ENCODE data around the gene STX16.
"Not testable (repeated sequence)": the region's sequence is repeated elsewhere in the genome, so short reads cannot be mapped to it uniquely, and the experiment has no call there.

Gene STX16

DNA sequence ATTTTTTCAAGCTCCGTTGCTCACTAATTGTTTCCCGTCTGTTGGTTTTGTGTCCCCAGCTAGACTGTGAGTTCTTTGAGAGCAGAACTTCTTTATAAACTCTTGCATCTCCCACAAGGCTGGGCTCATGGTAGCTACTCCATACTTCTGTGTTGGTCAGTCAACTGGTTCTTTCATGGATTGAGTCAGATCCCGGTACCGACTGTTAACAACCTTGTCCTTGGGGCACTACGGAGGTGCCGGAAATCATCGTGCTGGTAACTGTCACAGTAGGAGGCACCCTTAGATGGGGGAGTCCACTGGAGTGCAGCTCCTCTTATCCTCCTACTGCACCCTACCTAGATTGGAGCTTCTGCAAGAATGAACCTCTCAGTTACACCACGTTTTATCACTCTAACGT lies 8.6 kb upstream of the STX16 start:
- TF ChIP-seq, protein P1, sequence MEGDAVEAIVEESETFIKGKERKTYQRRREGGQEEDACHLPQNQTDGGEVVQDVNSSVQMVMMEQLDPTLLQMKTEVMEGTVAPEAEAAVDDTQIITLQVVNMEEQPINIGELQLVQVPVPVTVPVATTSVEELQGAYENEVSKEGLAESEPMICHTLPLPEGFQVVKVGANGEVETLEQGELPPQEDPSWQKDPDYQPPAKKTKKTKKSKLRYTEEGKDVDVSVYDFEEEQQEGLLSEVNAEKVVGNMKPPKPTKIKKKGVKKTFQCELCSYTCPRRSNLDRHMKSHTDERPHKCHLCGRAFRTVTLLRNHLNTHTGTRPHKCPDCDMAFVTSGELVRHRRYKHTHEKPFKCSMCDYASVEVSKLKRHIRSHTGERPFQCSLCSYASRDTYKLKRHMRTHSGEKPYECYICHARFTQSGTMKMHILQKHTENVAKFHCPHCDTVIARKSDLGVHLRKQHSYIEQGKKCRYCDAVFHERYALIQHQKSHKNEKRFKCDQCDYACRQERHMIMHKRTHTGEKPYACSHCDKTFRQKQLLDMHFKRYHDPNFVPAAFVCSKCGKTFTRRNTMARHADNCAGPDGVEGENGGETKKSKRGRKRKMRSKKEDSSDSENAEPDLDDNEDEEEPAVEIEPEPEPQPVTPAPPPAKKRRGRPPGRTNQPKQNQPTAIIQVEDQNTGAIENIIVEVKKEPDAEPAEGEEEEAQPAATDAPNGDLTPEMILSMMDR (conservative IDR thresholded peaks at IDR 0.05; ENCODE audit: low read depth), result no peak
- POLR2A ChIA-PET (ENCODE audit: low non-redundant PET), result no interaction called here
- DNase-seq (ENCODE audit: low spot score), result no peak
- CTCF ChIA-PET, result interaction anchor here (0.6 to 1.0 kb wide), 2 partner anchors 11 to 223 kb away, joined by 3 read pairs; no protein-coding TSS in a partner anchor
- no peak overlapping the region for H3K27ac ChIP-seq

DNA sequence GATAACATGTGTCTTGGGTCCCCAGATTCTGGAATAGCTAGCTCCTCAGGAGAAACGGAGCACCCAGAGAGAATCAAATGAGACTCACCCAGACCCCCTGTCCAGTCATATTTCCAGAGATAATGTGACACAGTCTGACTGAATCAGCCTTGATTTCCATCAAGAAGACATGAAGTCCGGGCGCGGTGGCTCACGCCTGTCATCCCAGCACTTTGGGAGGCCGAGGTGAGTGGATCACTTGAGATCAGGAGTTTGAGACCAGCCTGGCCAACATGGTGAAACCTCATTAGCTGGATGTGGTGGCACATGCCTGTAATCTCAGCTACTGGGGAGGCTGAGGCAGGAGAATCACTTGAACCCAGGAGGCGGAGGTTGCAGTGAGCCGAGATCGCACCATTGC lies 8.2 kb upstream of the STX16 start:
- DNase-seq (ENCODE audit: low spot score); H3K27ac ChIP-seq; POLR2A ChIA-PET (ENCODE audit: low non-redundant PET): not testable (repeated sequence)
- CTCF ChIA-PET, result interaction anchor here (0.6 to 1.0 kb wide), 3 partner anchors 11 to 161 kb away, joined by 3 read pairs; no protein-coding TSS in a partner anchor

DNA sequence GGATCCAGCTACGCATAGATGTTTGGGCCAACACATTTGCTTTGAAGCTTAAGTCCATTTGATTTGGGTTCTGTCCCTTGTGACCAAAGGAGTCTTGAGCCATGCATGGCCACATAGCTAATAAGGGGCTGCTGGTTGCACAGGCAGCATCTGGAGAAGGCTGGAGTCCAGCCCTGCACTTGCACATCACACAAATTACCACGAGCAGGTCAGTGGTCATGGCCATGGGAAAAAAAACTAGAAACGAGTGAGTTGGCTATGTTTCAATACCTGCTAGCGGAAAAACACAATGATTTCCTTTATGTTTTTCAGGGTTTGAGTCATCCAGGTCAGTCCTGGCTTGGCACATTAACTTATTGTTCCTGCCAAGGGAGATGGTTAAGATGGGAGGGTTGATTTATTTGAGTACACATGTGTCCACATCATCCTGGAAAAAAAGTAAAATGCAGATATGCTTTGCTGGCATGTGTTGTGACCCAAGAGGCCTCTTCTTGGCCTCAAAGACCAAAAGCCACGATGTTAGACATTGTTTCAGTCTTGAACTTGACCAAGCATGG lies 5.6 kb upstream of the STX16 start:
- DNase-seq (ENCODE audit: low spot score), result peak; percentile 89
- TF ChIP-seq, protein P1 (conservative IDR thresholded peaks at IDR 0.05; ENCODE audit: low read depth), result no peak
- CTCF ChIA-PET, result interaction anchor here (0.6 to 0.7 kb wide), 4 partner anchors 30 to 213 kb away, joined by 3 to 7 read pairs (median 6); no protein-coding TSS in a partner anchor
- POLR2A ChIA-PET (ENCODE audit: low non-redundant PET), result no interaction called here
- peak overlapping the region; percentile 76 for H3K27ac ChIP-seq

DNA sequence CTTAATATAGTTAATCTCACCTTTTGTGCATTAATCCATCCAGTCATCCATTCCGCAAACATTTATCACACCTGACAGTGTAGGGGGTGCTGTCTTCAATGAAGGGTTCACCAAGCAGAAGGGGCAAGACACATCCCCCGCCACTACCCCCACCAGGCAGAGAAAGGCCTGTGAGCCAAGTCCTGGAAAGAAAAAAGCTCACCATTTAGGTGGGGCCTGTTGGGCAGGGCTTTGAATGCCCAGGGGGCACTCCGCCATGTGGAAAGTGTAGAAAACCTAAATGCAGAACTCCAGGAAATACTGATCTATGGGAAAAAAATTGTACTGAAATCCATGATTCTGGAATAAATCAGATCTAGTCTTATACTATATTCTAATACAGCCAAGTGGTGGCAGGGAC lies 4.8 kb upstream of the STX16 start:
- CTCF ChIA-PET, result interaction anchor here (0.5 to 1.3 kb wide), 5 partner anchors 12 to 1052 kb away, joined by 3 to 7 read pairs (median 5); no protein-coding TSS in a partner anchor
- TF ChIP-seq, protein P1 (conservative IDR thresholded peaks at IDR 0.05; ENCODE audit: low read depth), result no peak
- DNase-seq (ENCODE audit: low spot score), result no peak
- POLR2A ChIA-PET (ENCODE audit: low non-redundant PET), result no interaction called here
- H3K27ac ChIP-seq, result peak overlapping the region; percentile 76

DNA sequence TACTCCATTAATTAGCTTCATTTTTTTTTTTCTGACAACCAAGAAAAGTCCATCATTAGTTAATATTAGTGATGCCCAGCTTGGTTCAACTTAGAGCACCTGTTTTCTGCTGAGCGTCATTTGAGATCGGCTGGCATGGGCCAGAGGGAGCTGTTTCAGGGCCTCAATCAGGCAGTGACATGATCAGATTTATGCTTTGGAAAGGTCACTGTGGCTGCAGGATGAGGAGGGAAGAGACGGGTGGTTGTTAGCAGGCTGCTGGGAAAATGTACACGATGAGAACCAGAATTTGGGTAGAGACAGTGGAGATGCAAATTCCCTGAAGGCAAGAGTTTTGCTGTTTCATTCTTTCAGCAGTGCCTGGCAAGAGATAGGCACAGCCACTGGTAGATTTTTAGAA lies 4.4 kb upstream of the STX16 start:
- TF ChIP-seq, protein P1 (conservative IDR thresholded peaks at IDR 0.05; ENCODE audit: low read depth), result no peak
- CTCF ChIA-PET, result interaction anchor here (0.5 to 1.3 kb wide), 4 partner anchors 11 to 1052 kb away, joined by 3 to 5 read pairs (median 4); no protein-coding TSS in a partner anchor
- POLR2A ChIA-PET (ENCODE audit: low non-redundant PET), result no interaction called here
- H3K27ac ChIP-seq, result no peak overlapping the region
- DNase-seq (ENCODE audit: low spot score), result no peak

DNA sequence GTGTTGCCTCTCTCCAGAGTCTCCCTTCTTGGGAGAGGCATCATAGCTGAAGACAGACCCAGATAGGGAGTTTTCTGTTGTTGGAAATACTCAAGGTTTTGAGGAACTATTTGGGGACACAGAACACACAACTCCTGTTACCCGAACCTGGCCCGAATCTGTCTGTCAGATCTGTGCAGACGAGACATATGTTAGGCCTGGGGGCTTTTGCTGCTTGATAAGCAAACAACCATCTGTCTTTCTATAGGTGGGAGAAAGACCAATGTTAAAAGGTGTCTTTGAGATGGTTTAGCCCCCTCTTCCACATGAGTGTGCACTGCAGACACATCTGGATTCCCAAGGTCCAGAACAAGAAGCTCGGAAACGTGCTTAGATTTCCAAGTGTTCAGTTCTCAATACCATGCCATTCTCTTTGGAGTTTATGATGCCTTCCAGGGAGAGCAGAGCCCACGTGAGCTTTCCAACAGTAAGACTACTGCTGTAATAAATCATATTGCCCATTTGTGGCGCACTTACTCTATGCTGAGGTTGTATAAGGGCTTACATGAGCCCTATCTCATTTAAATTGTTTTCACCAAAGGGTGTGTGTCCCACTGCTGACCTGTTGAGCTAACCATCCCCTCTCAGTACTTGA lies 3.8 kb upstream of the STX16 start:
- H3K27ac ChIP-seq, result no peak overlapping the region; the same call in 1 of the 2 replicates
- TF ChIP-seq, protein P1 (conservative IDR thresholded peaks at IDR 0.05; ENCODE audit: low read depth), result no peak
- ChIA-PET POLR2A (ENCODE audit: low non-redundant PET) (no interaction called here), CTCF (interaction anchor here (0.6 to 1.4 kb wide), 5 partner anchors 18 to 411 kb away, joined by 3 to 5 read pairs (median 4); no protein-coding TSS in a partner anchor)
- no peak for DNase-seq (ENCODE audit: low spot score)
